ENCODE measurements around the gene RMND1.

RMND1 gene

GRCh38 chr6:151428093-151428735 is 23.7 kb downstream of the RMND1 start:
- Mint-ChIP-seq H3K9me3 (no peaks in the 10 kb centered on the region), H3K36me3 (ENCODE audit: low read depth) (peaks cover 69% of the 10 kb centered on the region), H3K4me1 (peaks cover 5% of the 10 kb centered on the region), H3K4me3 (no peak overlapping the region), H3K27me3 (ENCODE audit: low read depth) (no peaks in the 10 kb centered on the region), H3K27ac (no peak overlapping the region)
- TF ChIP-seq CTCF (IDR thresholded peaks at IDR 0.05; ENCODE audit: unreplicated experiment in 3 of 3), result no peak

GRCh38 chr6:151425561-151425960 is 26.4 kb downstream of the RMND1 start:
- no peaks in the 10 kb centered on the region for H3K4me1 Mint-ChIP-seq
- H3K27me3 Mint-ChIP-seq (ENCODE audit: low read depth), result no peaks in the 10 kb centered on the region
- H3K27ac Mint-ChIP-seq, result no peak overlapping the region
- H3K9me3 Mint-ChIP-seq, result no peaks in the 10 kb centered on the region
- no peak overlapping the region for H3K4me3 Mint-ChIP-seq
- H3K36me3 Mint-ChIP-seq (ENCODE audit: low read depth), result peaks cover 67% of the 10 kb centered on the region
- TF ChIP-seq CTCF (IDR thresholded peaks at IDR 0.05; ENCODE audit: unreplicated experiment in 3 of 3), result no peak

- no peaks in the 10 kb centered on the region for H3K27me3 Mint-ChIP-seq (ENCODE audit: low read depth)
- no peaks in the 10 kb centered on the region for H3K4me1 Mint-ChIP-seq
- no peak overlapping the region for H3K4me3 Mint-ChIP-seq
- no peak for TF ChIP-seq CTCF (IDR thresholded peaks at IDR 0.05; ENCODE audit: unreplicated experiment in 3 of 3)
- no peaks in the 10 kb centered on the region for H3K9me3 Mint-ChIP-seq
- H3K27ac Mint-ChIP-seq, result peak overlapping the region in 1 of 3 experiments; percentile 27
- peaks cover 59% of the 10 kb centered on the region for H3K36me3 Mint-ChIP-seq (ENCODE audit: low read depth)
Observed at GRCh38 chr6:151422981-151423380, 28.9 kb downstream of the RMND1 start.

GRCh38 chr6:151417477-151417876 is 34.4 kb downstream of the RMND1 start:
- Mint-ChIP-seq H3K36me3 (ENCODE audit: low read depth) (peaks cover 67% of the 10 kb centered on the region), H3K27me3 (ENCODE audit: low read depth) (no peaks in the 10 kb centered on the region), H3K4me3 (no peak overlapping the region), H3K4me1 (no peaks in the 10 kb centered on the region), H3K27ac (no peak overlapping the region), H3K9me3 (peaks cover 20% of the 10 kb centered on the region)
- TF ChIP-seq CTCF (IDR thresholded peaks at IDR 0.05; ENCODE audit: unreplicated experiment in 3 of 3), result no peak

GRCh38 chr6:151414641-151415260 is 37.2 kb downstream of the RMND1 start:
- Mint-ChIP-seq H3K4me3 (no peak overlapping the region), H3K36me3 (ENCODE audit: low read depth) (peaks cover 69% of the 10 kb centered on the region), H3K27me3 (ENCODE audit: low read depth) (no peaks in the 10 kb centered on the region), H3K4me1 (no peaks in the 10 kb centered on the region), H3K9me3 (peaks cover 21% of the 10 kb centered on the region), H3K27ac (no peak overlapping the region)
- TF ChIP-seq CTCF (IDR thresholded peaks at IDR 0.05; ENCODE audit: unreplicated experiment in 3 of 3), result no peak
